WTC11 (cell line): ENCODE data around the gene CCDC61. TPM values are rescaled to one million over a fixed set of nuclear protein-coding genes. Genes with fewer than 3 reads are reported as not detected.
A peak's percentile ranks its signal among the peaks of the same experiment; 100 is the strongest.

ENCODE experiments used
- ATAC-seq: fragments of 200-7000 bp; cut with Tn5 transposase; 2 replicates; pipeline ENCODE4 v1.10.0; 2021; ENCODE audit warnings: mild to moderate bottlenecking, moderate library complexity
- CTCF ChIA-PET: fragments of 300-600 bp; sonication (Branson Sonifier 250); formaldehyde crosslinking; loops from one replicate; lab custom pipeline; 2021; ENCODE audit warnings: antibody characterized with exemption; lab: Charles Lee
- POLR2A ChIA-PET: fragments of 350-600 bp; sonication (Branson Sonifier 250); formaldehyde crosslinking; loops from one replicate; lab custom pipeline; 2021; ENCODE audit warnings: antibody characterized with exemption; lab: Charles Lee
- DNase-seq: peaks from one replicate; pipeline ENCODE4 v3.0.0; 2021; ENCODE audit warnings: low spot score
- H3K27ac Mint-ChIP-seq: 2 replicates; pipeline ENCODE4 v1.8.0; 2021; ENCODE audit warnings: mixed read lengths
- H3K27me3 Mint-ChIP-seq: 2 replicates; pipeline ENCODE4 v1.8.0; 2021; ENCODE audit warnings: low read depth, mild to moderate bottlenecking, moderate library complexity, mixed read lengths
- H3K36me3 Mint-ChIP-seq: 2 replicates; pipeline ENCODE4 v1.8.0; 2021; ENCODE audit warnings: mixed read lengths
- H3K4me1 Mint-ChIP-seq: 2 replicates; pipeline ENCODE4 v1.8.0; 2022; ENCODE audit warnings: mixed read lengths
- H3K4me3 Mint-ChIP-seq: 2 replicates; pipeline ENCODE4 v1.8.0; 2021; ENCODE audit warnings: mild to moderate bottlenecking, moderate library complexity, mixed read lengths
- H3K9me3 Mint-ChIP-seq: 2 replicates; pipeline ENCODE4 v1.8.0; 2021; ENCODE audit warnings: mixed read lengths
- CBFB ChIP-seq: sonication (generic); formaldehyde crosslinking; IDR thresholded peaks from 2 replicates; pipeline ENCODE4 v1.8.1; 2022; ENCODE audit warnings: mild to moderate bottlenecking, low read depth, missing genetic modification reagents
- FOXJ3 ChIP-seq: sonication (generic); formaldehyde crosslinking; IDR thresholded peaks from 2 replicates; pipeline ENCODE4 v1.9.0; 2021; ENCODE audit warnings: missing genetic modification reagents, mild to moderate bottlenecking, borderline replicate concordance
- FOXP1 ChIP-seq: sonication (generic); formaldehyde crosslinking; IDR thresholded peaks from 2 replicates; pipeline ENCODE4 v1.8.0; 2022; ENCODE audit warnings: missing genetic modification reagents, mild to moderate bottlenecking, moderate library complexity, borderline replicate concordance
- GABPB1 ChIP-seq: sonication (generic); formaldehyde crosslinking; IDR thresholded peaks from 2 replicates; pipeline ENCODE4 v1.8.1; 2023; ENCODE audit warnings: mild to moderate bottlenecking, missing genetic modification reagents
- NFATC4 ChIP-seq: fragments of 250-450 bp; sonication (Bioruptor Pico); IDR thresholded peaks from 2 replicates; pipeline ENCODE4 v1.9.0; 2021; ENCODE audit warnings: mild to moderate bottlenecking
- PRRX2 ChIP-seq: fragments of 250-450 bp; sonication (Bioruptor Pico); IDR thresholded peaks from 2 replicates; pipeline ENCODE4 v1.8.0; 2021; ENCODE audit warnings: mild to moderate bottlenecking
- SP1 ChIP-seq: sonication (generic); formaldehyde crosslinking; conservative IDR thresholded peaks from 2 replicates; pipeline ENCODE4 v1.8.1; 2022; ENCODE audit warnings: missing genetic modification reagents
- TEAD1 ChIP-seq: sonication (generic); formaldehyde crosslinking; IDR thresholded peaks from 2 replicates; pipeline ENCODE4 v1.8.0; 2022; ENCODE audit warnings: mild to moderate bottlenecking, missing genetic modification reagents
- ZNF396 ChIP-seq: fragments of 250-450 bp; sonication (Bioruptor Pico); IDR thresholded peaks from 2 replicates; pipeline ENCODE4 v1.8.0; 2021; ENCODE audit warnings: mild to moderate bottlenecking, moderate library complexity, borderline replicate concordance
- total RNA-seq: library from RNA; stranded (reverse); gene quantifications from 3 replicates; pipeline ENCODE4 v1.2.3, GENCODE V29; 2021
- TF ChIP-seq, protein P1 (sequence below): sonication (generic); formaldehyde crosslinking; IDR thresholded peaks from 2 replicates; pipeline ENCODE4 v1.8.0; 2022; ENCODE audit warnings: missing genetic modification reagents
- TF ChIP-seq, protein P2 (sequence below): sonication (generic); formaldehyde crosslinking; IDR thresholded peaks from 2 replicates; pipeline ENCODE4 v1.8.0; 2022; ENCODE audit warnings: mild to moderate bottlenecking, missing genetic modification reagents
- TF ChIP-seq, protein P3 (sequence below): sonication (generic); formaldehyde crosslinking; IDR thresholded peaks from 2 replicates; pipeline ENCODE4 v1.8.1; 2022; ENCODE audit warnings: missing genetic modification reagents, borderline replicate concordance
- TF ChIP-seq, protein P4 (sequence below): sonication (generic); formaldehyde crosslinking; IDR thresholded peaks from 2 replicates; pipeline ENCODE4 v1.8.1; 2022; ENCODE audit warnings: mild to moderate bottlenecking, missing genetic modification reagents, moderate library complexity, borderline replicate concordance
- TF ChIP-seq, protein P5 (sequence below): sonication (generic); formaldehyde crosslinking; IDR thresholded peaks from 2 replicates; pipeline ENCODE4 v1.8.0; 2023; ENCODE audit warnings: mild to moderate bottlenecking, missing genetic modification reagents
- TF ChIP-seq, protein P6 (sequence below): sonication (generic); formaldehyde crosslinking; IDR thresholded peaks from 2 replicates; pipeline ENCODE4 v1.8.1; 2022; ENCODE audit warnings: mild to moderate bottlenecking, moderate library complexity, missing genetic modification reagents

Gene CCDC61
- total RNA-seq, 1 experiment from 2014 or later = 33.7 TPM

DNA sequence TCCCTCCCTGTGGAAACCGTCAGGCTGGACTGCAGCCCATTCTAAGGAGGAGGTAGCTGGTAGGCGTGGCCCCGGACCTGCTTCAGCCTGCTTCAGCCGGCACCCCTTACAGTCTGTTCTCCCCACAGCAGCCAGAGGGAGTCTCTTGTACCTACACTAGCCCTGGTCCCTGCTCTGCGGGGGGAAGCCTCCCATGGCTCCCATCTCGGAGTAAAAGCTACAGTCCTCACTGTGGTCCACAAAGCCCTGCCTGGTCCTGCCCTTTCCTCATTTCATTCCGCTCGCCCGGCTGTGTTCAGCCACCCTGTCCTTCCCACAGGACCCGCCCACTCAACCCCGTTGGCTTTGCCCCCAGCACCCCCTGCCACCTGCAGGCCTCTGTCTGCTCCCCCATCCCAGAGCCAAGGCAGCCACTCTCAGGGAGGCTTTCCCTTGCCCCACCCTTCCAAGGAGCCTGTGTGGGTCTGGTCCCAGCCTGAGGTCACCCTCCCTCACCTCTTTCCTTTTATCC, 26.3 kb downstream of the CCDC61 start:
- ChIA-PET POLR2A (no interaction called here), CTCF (interaction anchor here (0.6 to 5.0 kb wide), 13 partner anchors 28 to 279 kb away, joined by 3 to 64 read pairs (median 3); no protein-coding TSS in a partner anchor)
- ATAC-seq (peak; percentile 53), DNase-seq (peak; percentile 61)
- peak overlapping the region; percentile 72; the same call in 1 of the 2 replicates for H3K27ac Mint-ChIP-seq
- peaks cover 12% of the 10 kb centered on the region for H3K9me3 Mint-ChIP-seq
- H3K4me1 Mint-ChIP-seq = peaks cover 19% of the 10 kb centered on the region
- H3K4me3 Mint-ChIP-seq = no peak overlapping the region
- TF ChIP-seq GABPB1 (CRISPR knock-in tag) = no peak
- no peak for TF ChIP-seq FOXP1 (CRISPR knock-in tag)
- TF ChIP-seq, protein P1, sequence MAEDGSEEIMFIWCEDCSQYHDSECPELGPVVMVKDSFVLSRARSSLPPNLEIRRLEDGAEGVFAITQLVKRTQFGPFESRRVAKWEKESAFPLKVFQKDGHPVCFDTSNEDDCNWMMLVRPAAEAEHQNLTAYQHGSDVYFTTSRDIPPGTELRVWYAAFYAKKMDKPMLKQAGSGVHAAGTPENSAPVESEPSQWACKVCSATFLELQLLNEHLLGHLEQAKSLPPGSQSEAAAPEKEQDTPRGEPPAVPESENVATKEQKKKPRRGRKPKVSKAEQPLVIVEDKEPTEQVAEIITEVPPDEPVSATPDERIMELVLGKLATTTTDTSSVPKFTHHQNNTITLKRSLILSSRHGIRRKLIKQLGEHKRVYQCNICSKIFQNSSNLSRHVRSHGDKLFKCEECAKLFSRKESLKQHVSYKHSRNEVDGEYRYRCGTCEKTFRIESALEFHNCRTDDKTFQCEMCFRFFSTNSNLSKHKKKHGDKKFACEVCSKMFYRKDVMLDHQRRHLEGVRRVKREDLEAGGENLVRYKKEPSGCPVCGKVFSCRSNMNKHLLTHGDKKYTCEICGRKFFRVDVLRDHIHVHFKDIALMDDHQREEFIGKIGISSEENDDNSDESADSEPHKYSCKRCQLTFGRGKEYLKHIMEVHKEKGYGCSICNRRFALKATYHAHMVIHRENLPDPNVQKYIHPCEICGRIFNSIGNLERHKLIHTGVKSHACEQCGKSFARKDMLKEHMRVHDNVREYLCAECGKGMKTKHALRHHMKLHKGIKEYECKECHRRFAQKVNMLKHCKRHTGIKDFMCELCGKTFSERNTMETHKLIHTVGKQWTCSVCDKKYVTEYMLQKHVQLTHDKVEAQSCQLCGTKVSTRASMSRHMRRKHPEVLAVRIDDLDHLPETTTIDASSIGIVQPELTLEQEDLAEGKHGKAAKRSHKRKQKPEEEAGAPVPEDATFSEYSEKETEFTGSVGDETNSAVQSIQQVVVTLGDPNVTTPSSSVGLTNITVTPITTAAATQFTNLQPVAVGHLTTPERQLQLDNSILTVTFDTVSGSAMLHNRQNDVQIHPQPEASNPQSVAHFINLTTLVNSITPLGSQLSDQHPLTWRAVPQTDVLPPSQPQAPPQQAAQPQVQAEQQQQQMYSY (CRISPR knock-in tag) = no peak
- TF ChIP-seq, protein P2, sequence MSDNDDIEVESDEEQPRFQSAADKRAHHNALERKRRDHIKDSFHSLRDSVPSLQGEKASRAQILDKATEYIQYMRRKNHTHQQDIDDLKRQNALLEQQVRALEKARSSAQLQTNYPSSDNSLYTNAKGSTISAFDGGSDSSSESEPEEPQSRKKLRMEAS (CRISPR knock-in tag) = no peak
- TF ChIP-seq, protein P3, sequence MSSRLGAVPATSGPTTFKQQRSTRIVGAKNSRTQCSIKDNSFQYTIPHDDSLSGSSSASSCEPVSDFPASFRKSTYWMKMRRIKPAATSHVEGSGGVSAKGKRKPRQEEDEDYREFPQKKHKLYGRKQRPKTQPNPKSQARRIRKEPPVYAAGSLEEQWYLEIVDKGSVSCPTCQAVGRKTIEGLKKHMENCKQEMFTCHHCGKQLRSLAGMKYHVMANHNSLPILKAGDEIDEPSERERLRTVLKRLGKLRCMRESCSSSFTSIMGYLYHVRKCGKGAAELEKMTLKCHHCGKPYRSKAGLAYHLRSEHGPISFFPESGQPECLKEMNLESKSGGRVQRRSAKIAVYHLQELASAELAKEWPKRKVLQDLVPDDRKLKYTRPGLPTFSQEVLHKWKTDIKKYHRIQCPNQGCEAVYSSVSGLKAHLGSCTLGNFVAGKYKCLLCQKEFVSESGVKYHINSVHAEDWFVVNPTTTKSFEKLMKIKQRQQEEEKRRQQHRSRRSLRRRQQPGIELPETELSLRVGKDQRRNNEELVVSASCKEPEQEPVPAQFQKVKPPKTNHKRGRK (CRISPR knock-in tag) = no peak
- no peak for TF ChIP-seq TEAD1 (CRISPR knock-in tag)
- TF ChIP-seq NFATC4 (CRISPR knock-in tag) = no peak
- TF ChIP-seq, protein P4, sequence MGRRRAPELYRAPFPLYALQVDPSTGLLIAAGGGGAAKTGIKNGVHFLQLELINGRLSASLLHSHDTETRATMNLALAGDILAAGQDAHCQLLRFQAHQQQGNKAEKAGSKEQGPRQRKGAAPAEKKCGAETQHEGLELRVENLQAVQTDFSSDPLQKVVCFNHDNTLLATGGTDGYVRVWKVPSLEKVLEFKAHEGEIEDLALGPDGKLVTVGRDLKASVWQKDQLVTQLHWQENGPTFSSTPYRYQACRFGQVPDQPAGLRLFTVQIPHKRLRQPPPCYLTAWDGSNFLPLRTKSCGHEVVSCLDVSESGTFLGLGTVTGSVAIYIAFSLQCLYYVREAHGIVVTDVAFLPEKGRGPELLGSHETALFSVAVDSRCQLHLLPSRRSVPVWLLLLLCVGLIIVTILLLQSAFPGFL (CRISPR knock-in tag) = no peak
- TF ChIP-seq, protein P5, sequence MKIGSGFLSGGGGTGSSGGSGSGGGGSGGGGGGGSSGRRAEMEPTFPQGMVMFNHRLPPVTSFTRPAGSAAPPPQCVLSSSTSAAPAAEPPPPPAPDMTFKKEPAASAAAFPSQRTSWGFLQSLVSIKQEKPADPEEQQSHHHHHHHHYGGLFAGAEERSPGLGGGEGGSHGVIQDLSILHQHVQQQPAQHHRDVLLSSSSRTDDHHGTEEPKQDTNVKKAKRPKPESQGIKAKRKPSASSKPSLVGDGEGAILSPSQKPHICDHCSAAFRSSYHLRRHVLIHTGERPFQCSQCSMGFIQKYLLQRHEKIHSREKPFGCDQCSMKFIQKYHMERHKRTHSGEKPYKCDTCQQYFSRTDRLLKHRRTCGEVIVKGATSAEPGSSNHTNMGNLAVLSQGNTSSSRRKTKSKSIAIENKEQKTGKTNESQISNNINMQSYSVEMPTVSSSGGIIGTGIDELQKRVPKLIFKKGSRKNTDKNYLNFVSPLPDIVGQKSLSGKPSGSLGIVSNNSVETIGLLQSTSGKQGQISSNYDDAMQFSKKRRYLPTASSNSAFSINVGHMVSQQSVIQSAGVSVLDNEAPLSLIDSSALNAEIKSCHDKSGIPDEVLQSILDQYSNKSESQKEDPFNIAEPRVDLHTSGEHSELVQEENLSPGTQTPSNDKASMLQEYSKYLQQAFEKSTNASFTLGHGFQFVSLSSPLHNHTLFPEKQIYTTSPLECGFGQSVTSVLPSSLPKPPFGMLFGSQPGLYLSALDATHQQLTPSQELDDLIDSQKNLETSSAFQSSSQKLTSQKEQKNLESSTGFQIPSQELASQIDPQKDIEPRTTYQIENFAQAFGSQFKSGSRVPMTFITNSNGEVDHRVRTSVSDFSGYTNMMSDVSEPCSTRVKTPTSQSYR (CRISPR knock-in tag) = no peak
- TF ChIP-seq PRRX2 (CRISPR knock-in tag) = no peak
- TF ChIP-seq SP1 (CRISPR knock-in tag) = no peak
- no peak for TF ChIP-seq ZNF396 (CRISPR knock-in tag)
- TF ChIP-seq, protein P6, sequence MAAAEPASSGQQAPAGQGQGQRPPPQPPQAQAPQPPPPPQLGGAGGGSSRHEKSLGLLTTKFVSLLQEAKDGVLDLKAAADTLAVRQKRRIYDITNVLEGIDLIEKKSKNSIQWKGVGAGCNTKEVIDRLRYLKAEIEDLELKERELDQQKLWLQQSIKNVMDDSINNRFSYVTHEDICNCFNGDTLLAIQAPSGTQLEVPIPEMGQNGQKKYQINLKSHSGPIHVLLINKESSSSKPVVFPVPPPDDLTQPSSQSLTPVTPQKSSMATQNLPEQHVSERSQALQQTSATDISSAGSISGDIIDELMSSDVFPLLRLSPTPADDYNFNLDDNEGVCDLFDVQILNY (CRISPR knock-in tag) = no peak
- no peak for TF ChIP-seq CBFB
- TF ChIP-seq FOXJ3 (CRISPR knock-in tag) = no peak
- H3K36me3 Mint-ChIP-seq = peaks cover 11% of the 10 kb centered on the region
- H3K27me3 Mint-ChIP-seq = peaks cover 4% of the 10 kb centered on the region
